GM11168 (cell line): Measurements from ENCODE around the gene PDCD7.
"Not testable (repeated sequence)": the region's sequence is repeated elsewhere in the genome, so short reads cannot be mapped to it uniquely, and the experiment has no call there.

ENCODE experiments used
- in situ Hi-C: fragments of 300-500 bp; cut with MboI; formaldehyde crosslinking; loops from one replicate; pipeline ENCODE4 v1.12.0; 2022; ENCODE audit warnings: low sequenced_read_pairs; ENCODE audit not compliant: unreplicated experiment

The PDCD7 gene

DNA sequence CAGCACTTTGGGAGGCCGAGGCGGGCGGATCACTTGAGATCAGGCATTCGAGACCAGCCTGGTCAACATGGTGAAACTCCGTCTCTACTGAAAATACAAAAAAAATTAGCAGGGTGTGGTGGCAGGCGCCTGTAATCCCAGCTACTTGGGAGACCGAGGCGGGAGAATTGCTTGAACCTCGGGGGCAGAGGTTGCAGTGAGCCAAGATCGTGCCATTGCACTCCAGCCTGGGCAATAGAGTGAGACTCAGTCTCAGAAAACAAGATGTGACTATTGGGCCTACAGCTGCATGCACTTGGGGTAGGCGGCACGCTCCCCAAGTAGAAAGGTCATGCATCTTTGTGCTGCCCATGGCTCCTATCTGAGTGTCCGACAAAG lies 39.8 kb downstream of the PDCD7 start:
- in situ Hi-C loops = not testable (repeated sequence)

DNA sequence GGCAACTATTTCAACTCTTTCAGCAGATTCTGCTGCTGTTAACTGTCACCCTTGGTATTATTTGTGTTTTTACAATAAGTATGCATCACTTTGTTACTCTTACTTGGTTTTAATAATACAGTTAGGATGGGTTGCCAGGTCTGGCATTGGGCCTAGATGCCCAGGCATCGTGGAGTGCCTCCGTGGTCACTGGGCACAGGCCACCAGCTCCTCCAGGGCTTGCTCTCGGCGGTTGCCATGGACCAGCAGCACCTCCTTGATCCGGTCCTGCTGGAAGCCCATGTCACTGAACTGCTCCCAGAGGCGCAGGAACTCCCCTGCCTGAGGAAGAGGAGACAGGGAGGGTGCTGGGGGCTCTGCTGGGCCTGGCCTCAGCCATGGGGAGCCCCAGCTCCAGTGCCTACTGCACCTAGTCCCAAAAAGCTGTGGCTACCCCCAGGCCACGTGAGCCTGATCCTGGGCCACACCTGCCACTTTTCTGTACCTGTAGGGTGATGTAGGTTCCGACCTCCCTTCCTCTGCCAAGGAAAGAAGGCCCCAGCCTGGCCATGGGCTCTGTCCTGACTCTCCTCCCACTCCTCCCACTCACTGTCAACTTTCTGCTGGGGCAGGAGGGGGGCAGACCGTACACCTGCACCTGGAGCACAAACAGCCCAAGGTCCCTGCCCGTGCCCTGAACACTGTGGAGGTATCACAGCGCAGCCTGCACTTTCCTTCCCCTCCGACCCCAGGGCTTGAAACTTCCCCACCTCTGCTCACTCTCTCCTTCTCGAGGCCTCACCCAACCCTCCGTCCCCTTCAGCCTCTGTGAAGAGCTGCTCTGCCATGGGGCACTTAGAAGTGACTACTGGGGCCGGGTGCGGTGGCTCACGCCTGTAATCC lies 40.5 kb downstream of the PDCD7 start:
- in situ Hi-C loops = no loop called here

- in situ Hi-C loops = no loop called here
Observed at GRCh38 chr15:65091946-65092770, 41.5 kb downstream of the PDCD7 start.

DNA sequence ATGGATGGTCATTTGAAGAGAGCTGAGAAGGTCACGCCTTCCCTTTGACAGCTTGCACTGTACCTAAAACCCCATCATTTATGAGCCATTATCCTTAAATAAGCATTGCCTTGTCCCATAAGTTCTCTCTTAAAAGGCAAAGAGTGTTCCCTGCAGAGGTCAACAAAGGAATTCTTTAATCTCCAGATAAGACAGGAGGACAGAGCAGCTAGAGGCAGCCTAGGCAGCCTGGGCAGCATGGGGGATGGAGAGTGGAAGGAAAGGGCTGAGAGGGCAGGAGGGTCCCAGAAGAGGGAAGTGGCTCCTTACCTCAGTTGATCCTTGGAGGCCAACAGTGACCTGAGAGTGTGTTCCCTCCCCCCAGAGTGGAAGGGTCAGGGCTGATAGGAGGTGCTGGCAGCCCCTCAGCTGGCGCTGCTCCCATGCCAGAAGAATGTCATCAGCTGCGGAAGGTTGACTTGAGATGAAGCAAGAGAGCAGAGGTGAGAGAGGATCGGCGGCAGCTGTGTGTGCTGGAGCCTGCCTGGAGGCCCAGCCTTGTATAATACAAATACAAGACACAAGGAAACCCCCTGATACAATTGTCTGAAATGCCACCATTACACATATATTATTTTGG lies 44.3 kb downstream of the PDCD7 start:
- in situ Hi-C loops = no loop called here

GRCh38 chr15:65088643-65089021 lies 45.0 kb downstream of the PDCD7 start:
- in situ Hi-C loops = no loop called here

- in situ Hi-C loops = no loop called here
Observed at GRCh38 chr15:65087873-65088642, 45.5 kb downstream of the PDCD7 start.

GRCh38 chr15:65087411-65087810 lies 46.2 kb downstream of the PDCD7 start:
- in situ Hi-C loops = no loop called here

DNA sequence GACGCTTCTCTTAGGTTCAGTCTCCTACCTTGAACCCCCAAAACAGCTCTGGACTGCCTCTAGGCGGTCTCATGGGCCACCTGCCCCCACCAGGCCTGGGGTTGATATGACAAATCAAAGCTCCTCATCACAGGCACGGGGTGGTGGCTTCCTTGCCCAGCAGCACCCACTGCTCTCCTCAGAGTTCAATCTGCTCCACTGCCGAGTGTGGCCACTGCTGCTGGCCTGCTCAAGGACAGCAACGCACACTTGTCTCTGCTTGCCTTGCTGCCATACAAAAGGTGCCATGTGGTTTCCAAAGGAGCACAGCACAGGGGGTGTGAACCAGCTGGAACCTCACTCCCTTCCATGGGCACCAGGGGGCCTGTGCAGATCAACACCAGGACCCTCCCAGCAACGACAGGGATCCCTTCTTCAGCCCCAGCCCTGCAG lies 46.9 kb downstream of the PDCD7 start:
- in situ Hi-C loops = no loop called here

DNA sequence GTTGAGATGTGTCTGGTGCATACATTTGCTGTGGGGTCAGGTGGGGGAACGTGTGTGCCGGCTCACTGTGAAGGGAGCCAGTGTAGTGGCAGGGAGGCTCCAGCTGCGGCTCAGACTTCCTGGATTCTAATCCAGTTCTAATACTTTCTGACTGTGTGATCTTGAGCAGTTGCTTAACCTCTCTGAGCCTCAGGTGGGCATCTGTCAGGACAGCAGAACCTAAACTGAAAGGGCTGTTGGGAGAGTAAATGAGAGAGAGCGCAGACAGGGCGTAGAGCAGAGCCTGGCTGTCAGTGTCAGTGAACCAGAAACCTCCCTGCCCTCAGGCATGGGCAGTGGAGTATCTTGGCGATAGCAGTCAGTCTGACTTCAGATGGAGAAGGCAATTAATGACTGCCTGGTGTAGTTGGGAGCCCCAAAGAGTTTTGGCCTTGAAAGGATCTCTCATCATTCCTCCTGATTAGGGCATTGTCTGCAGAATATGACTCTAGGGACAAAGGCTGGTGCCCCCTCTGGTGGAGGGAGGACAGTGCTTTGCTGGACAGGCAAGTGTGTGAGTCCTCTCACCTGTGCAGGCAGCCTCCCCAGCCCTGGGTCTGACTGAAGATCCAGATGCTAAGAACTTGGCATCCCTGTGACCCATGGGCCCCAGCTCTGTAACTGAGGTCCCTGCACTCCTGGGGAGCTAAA lies 47.5 kb downstream of the PDCD7 start:
- in situ Hi-C loops = no loop called here

GRCh38 chr15:65085207-65085753 lies 48.3 kb downstream of the PDCD7 start:
- in situ Hi-C loops = no loop called here

GRCh38 chr15:65084500-65085206 lies 49.0 kb downstream of the PDCD7 start:
- in situ Hi-C loops = no loop called here

DNA sequence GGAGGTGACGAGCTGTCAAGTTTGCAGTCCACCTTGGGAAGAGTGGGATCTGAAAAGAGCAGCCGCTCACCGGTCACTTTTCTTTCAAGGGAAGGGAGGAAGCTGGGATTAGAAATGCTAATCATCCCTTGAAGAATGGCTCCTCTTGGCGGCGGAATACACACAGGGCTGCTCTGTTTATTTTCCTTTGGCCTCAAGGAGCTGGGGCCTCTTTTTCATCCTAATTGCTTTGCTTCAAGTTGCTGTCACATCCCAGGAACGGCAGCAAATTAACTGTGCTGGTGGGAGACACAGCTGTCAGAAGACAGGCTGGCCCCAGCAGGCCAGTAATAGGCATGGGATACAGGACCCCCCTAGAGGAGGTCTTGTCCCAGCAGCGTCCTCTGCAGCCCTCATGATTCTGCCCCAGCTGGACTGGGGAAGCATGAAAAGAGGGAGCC lies 50.3 kb downstream of the PDCD7 start:
- in situ Hi-C loops = no loop called here

- in situ Hi-C loops = no loop called here
Observed at GRCh38 chr15:65082303-65082953, 51.2 kb downstream of the PDCD7 start.

- in situ Hi-C loops = no loop called here
Observed at GRCh38 chr15:65081758-65082157, 51.9 kb downstream of the PDCD7 start.

GRCh38 chr15:65081270-65081669 lies 52.3 kb downstream of the PDCD7 start:
- in situ Hi-C loops = no loop called here

DNA sequence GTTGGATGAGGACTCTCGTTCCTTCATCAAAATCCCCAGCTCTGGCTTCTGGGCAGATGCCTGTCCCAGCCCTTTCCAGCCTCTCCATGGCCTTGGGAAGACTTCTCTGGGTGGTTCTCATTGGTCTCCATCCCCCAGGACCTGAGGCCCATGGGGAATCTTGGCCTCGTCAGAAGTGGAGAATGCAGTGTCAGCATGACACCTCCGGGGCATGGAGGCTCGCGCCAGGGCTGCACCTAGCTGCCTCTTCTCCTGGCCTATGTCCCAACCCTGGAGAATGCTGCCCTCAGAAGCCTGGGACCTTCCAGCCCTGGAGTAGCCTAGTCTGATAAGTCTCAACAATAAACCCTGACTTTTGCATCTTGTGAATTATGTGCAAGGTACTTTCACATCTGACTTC lies 54.0 kb downstream of the PDCD7 start:
- in situ Hi-C loops = no loop called here

DNA sequence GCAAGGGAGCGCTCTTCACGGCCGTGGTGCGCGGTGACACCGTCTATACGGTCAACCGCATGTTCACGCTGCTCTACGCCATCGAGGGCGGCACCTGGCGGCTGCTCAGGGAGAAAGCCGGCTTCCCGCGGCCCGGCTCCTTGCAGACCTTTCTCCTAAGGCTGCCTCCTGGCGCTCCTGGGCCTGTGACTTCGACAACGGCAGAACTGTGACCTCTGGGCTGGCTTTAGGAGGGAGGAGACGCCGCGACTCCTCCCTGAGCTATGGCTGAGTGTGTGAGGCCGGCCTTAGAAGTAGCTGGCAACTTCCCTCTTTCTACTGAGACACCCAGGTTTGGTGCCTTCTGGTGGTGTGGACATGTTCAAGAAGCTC lies 55.6 kb downstream of the PDCD7 start:
- in situ Hi-C loops = no loop called here

DNA sequence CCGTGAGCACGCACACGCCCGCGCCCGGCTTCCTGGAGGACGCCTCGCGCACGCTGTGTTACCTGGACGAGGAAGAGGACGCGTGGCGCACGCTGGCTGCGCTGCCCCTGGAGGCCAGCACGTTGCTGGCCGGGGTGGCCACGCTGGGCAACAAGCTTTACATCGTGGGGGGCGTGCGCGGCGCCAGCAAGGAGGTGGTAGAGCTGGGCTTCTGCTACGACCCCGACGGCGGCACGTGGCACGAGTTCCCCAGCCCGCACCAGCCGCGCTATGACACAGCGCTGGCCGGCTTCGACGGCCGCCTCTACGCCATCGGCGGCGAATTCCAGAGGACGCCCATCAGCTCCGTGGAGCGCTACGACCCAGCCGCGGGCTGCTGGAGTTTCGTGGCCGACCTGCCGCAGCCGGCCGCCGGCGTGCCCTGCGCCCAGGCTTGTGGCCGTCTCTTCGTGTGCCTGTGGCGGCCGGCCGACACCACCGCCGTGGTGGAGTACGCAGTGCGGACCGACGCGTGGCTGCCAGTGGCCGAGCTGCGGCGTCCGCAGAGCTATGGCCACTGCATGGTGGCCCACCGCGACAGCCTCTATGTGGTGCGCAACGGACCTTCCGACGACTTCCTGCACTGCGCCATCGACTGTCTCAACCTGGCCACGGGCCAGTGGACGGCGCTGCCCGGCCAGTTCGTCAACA lies 56.2 kb downstream of the PDCD7 start:
- in situ Hi-C loops = no loop called here
